Neutrophil (primary cell): ENCODE data around the gene PTPRN2.
"Not testable (repeated sequence)": the region's sequence is repeated elsewhere in the genome, so short reads cannot be mapped to it uniquely, and the experiment has no call there.

ENCODE experiments used
- H3K27ac ChIP-seq: fragments of 200-600 bp; sonication (generic); 2 replicates; pipeline ENCODE4 v1.5.1; 2016; ENCODE audit warnings: mild to moderate bottlenecking, moderate library complexity
- H3K27me3 ChIP-seq: fragments of 200-600 bp; sonication (generic); 2 replicates; pipeline ENCODE4 v1.6.0; 2016; ENCODE audit warnings: mild to moderate bottlenecking
- H3K36me3 ChIP-seq: fragments of 200-600 bp; sonication (generic); 2 replicates; pipeline ENCODE4 v1.5.1; 2017
- H3K4me1 ChIP-seq, 2 experiments: fragments of 200-600 bp in 1 of 2; sonication (generic) in 1 of 2; 1 replicate in 1 of 2; 2 replicates in 1 of 2; pipeline versions ENCODE4 v1.5.1 to v1.6.1; 2013 to 2016; ENCODE audit warnings: low read depth in 1 of 2, low read length in 1 of 2, mild to moderate bottlenecking in 1 of 2, moderate library complexity in 1 of 2; ENCODE audit not compliant: control insufficient read depth in 1 of 2, insufficient read depth in 1 of 2
- H3K4me3 ChIP-seq, 2 experiments: fragments of 200-600 bp in 1 of 2; sonication (generic) in 1 of 2; 1 replicate in 1 of 2; 2 replicates in 1 of 2; pipeline ENCODE4 v1.5.1; 2013 to 2016; ENCODE audit warnings: low read depth in 1 of 2, low read length in 1 of 2, mild to moderate bottlenecking in 1 of 2, moderate library complexity in 1 of 2
- H3K9me3 ChIP-seq: fragments of 200-600 bp; sonication (generic); 2 replicates; pipeline ENCODE4 v1.5.1; 2016
- TF ChIP-seq, protein P1 (sequence below): fragments of 200-600 bp; sonication (generic); IDR thresholded peaks from 2 replicates; pipeline ENCODE4 v1.5.1; 2016; ENCODE audit warnings: antibody characterized with exemption

PTPRN2 gene

DNA sequence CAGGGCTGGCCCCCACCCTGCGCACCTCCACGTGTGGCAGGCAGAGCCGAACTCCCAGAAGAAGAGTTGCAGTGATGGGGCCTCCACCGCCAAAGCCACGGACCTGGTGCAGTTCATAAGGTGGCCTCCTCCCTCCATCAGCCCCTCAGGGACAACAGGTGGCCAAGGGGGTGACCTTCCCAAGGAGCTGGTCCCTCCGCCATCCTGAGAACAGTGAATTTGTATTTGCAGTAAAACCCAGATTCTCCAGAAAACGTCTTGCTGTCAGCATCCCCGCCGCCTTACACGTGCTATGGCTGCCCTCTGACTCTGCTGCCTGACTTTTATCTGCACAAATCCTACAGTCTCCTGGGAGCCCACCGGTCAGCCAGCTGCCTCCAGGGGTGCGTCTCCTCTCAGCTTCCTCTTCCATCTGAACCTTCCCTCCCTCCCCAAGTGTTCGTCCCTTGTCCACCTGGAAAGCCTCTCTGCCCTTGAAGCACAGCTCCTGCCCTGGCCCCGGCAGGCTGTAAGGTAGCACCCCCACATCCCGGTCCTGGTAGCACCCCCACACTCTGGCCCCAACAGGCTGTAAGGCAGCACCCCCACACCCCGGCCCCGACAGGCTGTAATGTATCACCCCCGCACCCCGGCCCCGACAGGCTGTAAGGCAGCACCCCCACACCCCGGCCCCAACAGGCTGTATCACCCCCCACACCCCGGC, 311.8 kb downstream of the PTPRN2 start:
- no peak overlapping the region for H3K27ac ChIP-seq
- no peaks in the 10 kb centered on the region for H3K4me1 ChIP-seq
- no peaks in the 10 kb centered on the region for H3K36me3 ChIP-seq
- H3K4me3 ChIP-seq, result no peak overlapping the region
- no peaks in the 10 kb centered on the region for H3K9me3 ChIP-seq
- H3K27me3 ChIP-seq, result no peaks in the 10 kb centered on the region
- TF ChIP-seq, protein P1, sequence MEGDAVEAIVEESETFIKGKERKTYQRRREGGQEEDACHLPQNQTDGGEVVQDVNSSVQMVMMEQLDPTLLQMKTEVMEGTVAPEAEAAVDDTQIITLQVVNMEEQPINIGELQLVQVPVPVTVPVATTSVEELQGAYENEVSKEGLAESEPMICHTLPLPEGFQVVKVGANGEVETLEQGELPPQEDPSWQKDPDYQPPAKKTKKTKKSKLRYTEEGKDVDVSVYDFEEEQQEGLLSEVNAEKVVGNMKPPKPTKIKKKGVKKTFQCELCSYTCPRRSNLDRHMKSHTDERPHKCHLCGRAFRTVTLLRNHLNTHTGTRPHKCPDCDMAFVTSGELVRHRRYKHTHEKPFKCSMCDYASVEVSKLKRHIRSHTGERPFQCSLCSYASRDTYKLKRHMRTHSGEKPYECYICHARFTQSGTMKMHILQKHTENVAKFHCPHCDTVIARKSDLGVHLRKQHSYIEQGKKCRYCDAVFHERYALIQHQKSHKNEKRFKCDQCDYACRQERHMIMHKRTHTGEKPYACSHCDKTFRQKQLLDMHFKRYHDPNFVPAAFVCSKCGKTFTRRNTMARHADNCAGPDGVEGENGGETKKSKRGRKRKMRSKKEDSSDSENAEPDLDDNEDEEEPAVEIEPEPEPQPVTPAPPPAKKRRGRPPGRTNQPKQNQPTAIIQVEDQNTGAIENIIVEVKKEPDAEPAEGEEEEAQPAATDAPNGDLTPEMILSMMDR, result no peak

DNA sequence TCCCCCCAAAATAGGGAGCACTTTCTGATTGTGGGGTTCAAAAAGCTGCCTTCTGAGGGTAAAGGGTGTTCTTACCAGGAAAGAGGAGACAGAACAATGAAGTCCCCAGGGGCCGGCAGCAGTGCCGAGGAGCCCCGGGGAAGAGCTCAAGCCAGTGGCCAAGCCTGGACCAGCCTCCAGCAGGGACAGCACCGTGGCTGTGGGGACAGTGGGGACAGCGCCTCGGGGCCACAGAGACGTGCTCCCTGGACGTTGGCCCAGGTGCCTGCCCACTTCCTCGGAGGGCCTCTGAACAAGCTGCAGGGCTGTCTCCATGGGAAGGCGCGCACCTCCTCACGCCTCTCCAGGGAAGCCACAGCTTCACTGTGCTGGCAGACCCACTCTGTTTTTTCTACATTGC, 312.6 kb downstream of the PTPRN2 start:
- no peak overlapping the region for H3K27ac ChIP-seq
- no peaks in the 10 kb centered on the region for H3K36me3 ChIP-seq
- H3K4me3 ChIP-seq, result no peak overlapping the region
- H3K9me3 ChIP-seq, result no peaks in the 10 kb centered on the region
- H3K4me1 ChIP-seq, result no peaks in the 10 kb centered on the region
- TF ChIP-seq, protein P1, result no peak
- H3K27me3 ChIP-seq, result no peaks in the 10 kb centered on the region

DNA sequence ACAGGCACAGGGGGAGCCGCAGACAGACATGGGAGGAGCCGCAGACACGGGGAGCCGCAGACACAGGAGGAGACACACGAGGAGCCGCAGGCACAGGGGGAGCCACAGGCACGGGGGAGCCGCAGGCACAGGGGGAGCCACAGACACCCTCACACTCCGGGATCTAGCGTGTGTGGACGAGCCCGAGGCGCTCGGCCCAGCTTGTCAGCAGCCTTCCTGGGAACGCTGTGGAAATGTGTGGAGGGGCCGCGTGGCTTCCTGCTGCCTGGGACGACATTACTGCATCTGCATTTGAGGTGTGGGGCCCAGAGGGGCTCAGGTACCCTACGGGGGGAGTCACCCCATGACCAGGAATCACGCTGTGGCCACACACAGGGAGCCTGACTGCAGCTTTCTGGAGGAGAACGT, 313.2 kb downstream of the PTPRN2 start:
- Histone ChIP-seq H3K36me3 (no peaks in the 10 kb centered on the region), H3K9me3 (no peaks in the 10 kb centered on the region), H3K4me1 (no peaks in the 10 kb centered on the region), H3K4me3 (no peak overlapping the region), H3K27me3 (no peaks in the 10 kb centered on the region), H3K27ac (no peak overlapping the region)
- TF ChIP-seq, protein P1, result no peak

DNA sequence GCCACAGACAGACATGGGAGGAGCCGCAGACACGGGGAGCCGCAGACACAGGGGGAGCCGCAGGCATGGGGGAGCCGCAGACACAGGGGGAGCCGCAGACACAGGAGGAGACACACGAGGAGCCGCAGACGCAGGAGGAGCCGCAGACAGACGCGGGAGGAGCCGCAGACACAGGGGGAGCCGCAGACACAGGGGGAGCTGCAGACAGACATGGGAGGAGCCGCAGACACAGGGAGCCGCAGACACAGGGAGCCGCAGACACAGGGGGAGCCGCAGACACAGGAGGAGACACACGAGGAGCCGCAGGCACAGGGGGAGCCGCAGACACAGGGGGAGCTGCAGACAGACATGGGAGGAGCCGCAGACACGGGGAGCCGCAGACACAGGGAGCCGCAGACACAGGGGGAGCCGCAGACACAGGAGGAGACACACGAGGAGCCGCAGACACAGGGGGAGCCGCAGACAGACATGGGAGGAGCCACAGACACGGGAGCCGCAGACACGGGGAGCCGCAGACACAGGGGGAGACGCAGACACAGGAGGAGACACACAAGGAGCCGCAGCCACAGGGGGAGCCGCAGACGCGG, 313.8 kb downstream of the PTPRN2 start:
- not testable (repeated sequence) for H3K27ac ChIP-seq, H3K36me3 ChIP-seq, H3K9me3 ChIP-seq, H3K4me3 ChIP-seq, H3K27me3 ChIP-seq, H3K4me1 ChIP-seq

DNA sequence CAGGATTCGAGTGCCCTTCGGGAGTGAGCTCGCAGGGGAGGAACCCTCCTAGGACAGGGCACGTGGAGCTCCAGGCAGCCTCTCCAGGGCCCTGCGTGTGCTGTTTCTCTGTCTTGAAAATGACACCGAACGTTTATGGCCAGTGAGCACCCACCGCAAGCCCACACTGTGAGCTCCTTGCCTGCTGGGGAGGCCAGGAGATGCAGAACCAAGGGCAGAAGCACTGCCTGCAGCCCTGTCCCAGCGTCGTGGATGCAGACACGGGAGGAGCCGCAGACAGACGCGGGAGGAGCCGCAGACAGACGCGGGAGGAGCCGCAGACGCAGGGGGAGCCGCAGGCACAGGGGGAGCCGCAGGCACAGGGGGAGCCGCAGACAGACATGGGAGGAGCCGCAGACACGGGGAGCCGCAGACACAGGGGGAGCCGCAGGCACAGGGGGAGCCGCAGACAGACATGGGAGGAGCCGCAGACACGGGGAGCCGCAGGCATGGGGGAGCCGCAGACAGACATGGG, 314.4 kb downstream of the PTPRN2 start:
- H3K4me3 ChIP-seq, result no peak overlapping the region
- H3K4me1 ChIP-seq, result no peaks in the 10 kb centered on the region
- no peaks in the 10 kb centered on the region for H3K27me3 ChIP-seq
- H3K36me3 ChIP-seq, result no peaks in the 10 kb centered on the region
- TF ChIP-seq, protein P1, result no peak
- H3K27ac ChIP-seq, result no peak overlapping the region
- no peaks in the 10 kb centered on the region for H3K9me3 ChIP-seq

DNA sequence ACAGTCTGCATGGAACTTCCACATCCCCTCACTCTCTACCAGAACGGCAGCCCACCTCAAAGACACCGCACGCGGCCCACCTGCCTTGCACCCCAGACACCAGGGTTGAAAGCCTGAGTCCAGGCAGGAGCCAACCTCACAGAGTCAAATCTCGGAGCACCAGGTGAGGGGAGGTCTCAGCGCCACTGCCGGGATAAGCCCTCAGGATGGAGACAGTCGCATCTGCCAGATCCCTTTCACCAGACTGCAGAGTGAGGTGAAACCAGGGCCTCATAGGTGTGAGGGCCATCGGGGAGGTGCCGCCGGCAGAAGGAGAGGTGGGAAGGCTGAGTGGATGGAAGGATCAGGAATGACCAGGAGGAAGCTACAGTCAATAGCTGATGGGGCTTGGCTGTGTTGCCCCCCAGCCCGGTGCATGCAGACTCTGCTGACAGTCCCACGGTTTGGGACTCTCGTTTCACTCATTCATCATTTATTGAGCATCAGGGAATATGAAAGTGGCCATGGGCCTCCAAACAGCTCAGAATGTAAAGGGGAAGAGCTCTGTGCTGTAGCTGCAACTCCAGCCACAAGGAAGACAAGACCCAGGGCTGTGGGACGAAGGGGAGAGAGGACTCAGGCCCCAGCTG, 315.0 kb downstream of the PTPRN2 start:
- Histone ChIP-seq H3K4me3 (no peak overlapping the region), H3K27me3 (no peaks in the 10 kb centered on the region), H3K27ac (no peak overlapping the region), H3K9me3 (no peaks in the 10 kb centered on the region), H3K4me1 (no peaks in the 10 kb centered on the region), H3K36me3 (no peaks in the 10 kb centered on the region)
- TF ChIP-seq, protein P1, result no peak
